ENCODE results near the gene CYB561D1.

The CYB561D1 gene

GRCh38 chr1:109546311-109547109 is 52.6 kb downstream of the CYB561D1 start:
- DNase-seq (ENCODE audit: low read depth in 3 of 3, low spot score in 1 of 3) = peak; percentile 65 to 75 (median 74)

- no peak for DNase-seq (ENCODE audit: low read depth in 3 of 3, low spot score in 1 of 3)
These were observed 53.8 kb downstream of the CYB561D1 start for GRCh38 chr1:109547463-109548320.

GRCh38 chr1:109548321-109549267 is 54.7 kb downstream of the CYB561D1 start, which contains the start of gene GNAI3:
GNAI3 (plus strand) TSS chr1:109548615; CDS start chr1:109548721, 106 bp downstream.
- peak; percentile 82 to 86 (median 86) for DNase-seq (ENCODE audit: low read depth in 3 of 3, low spot score in 1 of 3)
